ENCODE results near the gene CCSER2.
"Not testable (repeated sequence)": the region's sequence is repeated elsewhere in the genome, so short reads cannot be mapped to it uniquely, and the experiment has no call there.

Gene CCSER2

GRCh38 chr10:84314275-84314674 is 14.1 kb upstream of the CCSER2 start:
- no peak for DNase-seq (ENCODE audit: low read depth)

GRCh38 chr10:84317174-84317573 is 11.2 kb upstream of the CCSER2 start:
- DNase-seq (ENCODE audit: low read depth), result no peak

- DNase-seq (ENCODE audit: low read depth), result no peak
Measured at GRCh38 chr10:84321902-84322301, 6.5 kb upstream of the CCSER2 start.

GRCh38 chr10:84323566-84323965 is 4.8 kb upstream of the CCSER2 start:
- not testable (repeated sequence) for DNase-seq (ENCODE audit: low read depth)

GRCh38 chr10:84326995-84327394 is 1.4 kb upstream of the CCSER2 start:
- DNase-seq (ENCODE audit: low read depth), result not testable (repeated sequence)

- peak; percentile 64 for DNase-seq (ENCODE audit: low read depth)
Measured at GRCh38 chr10:84329196-84329611, 815 bp downstream of the CCSER2 start.

- DNase-seq (ENCODE audit: low read depth), result no peak
Measured at GRCh38 chr10:84329986-84330651, 1.7 kb downstream of the CCSER2 start.

- no peak for DNase-seq (ENCODE audit: low read depth)
Measured at GRCh38 chr10:84331091-84331490, 2.7 kb downstream of the CCSER2 start.

- DNase-seq (ENCODE audit: low read depth), result peak; percentile 55
Measured at GRCh38 chr10:84333864-84334451, 5.6 kb downstream of the CCSER2 start.

- DNase-seq (ENCODE audit: low read depth), result no peak
Measured at GRCh38 chr10:84334811-84335210, 6.4 kb downstream of the CCSER2 start.

- DNase-seq (ENCODE audit: low read depth), result no peak
Measured at GRCh38 chr10:84335516-84335915, 7.1 kb downstream of the CCSER2 start.

GRCh38 chr10:84336406-84337090 is 8.2 kb downstream of the CCSER2 start:
- DNase-seq (ENCODE audit: low read depth), result no peak

- DNase-seq (ENCODE audit: low read depth), result no peak
Measured at GRCh38 chr10:84337199-84337598, 8.8 kb downstream of the CCSER2 start.

- no peak for DNase-seq (ENCODE audit: low read depth)
Measured at GRCh38 chr10:84339025-84339424, 10.6 kb downstream of the CCSER2 start.

- DNase-seq (ENCODE audit: low read depth), result no peak
Measured at GRCh38 chr10:84340187-84340586, 11.8 kb downstream of the CCSER2 start.

GRCh38 chr10:84340632-84341537 is 12.5 kb downstream of the CCSER2 start:
- DNase-seq (ENCODE audit: low read depth), result no peak

- no peak for DNase-seq (ENCODE audit: low read depth)
Measured at GRCh38 chr10:84341538-84341856, 13.1 kb downstream of the CCSER2 start.

GRCh38 chr10:84341983-84342382 is 13.6 kb downstream of the CCSER2 start:
- no peak for DNase-seq (ENCODE audit: low read depth)

- no peak for DNase-seq (ENCODE audit: low read depth)
Measured at GRCh38 chr10:84342584-84342983, 14.2 kb downstream of the CCSER2 start.

GRCh38 chr10:84343831-84344230 is 15.4 kb downstream of the CCSER2 start:
- no peak for DNase-seq (ENCODE audit: low read depth)

- no peak for DNase-seq (ENCODE audit: low read depth)
Measured at GRCh38 chr10:84344526-84344925, 16.1 kb downstream of the CCSER2 start.

- DNase-seq (ENCODE audit: low read depth), result not testable (repeated sequence)
Measured at GRCh38 chr10:84347575-84348002, 19.2 kb downstream of the CCSER2 start.

All from activated T-cell treated with anti-CD3 and anti-CD28 coated beads for 24 hours (primary cell).